IPS DF 4.7 (cell line): Measurements from ENCODE around the gene GNAI1.

ENCODE experiments used
- DNase-seq: peaks from one replicate; pipeline ENCODE4 v3.0.0-alpha.2; 2013; ENCODE audit warnings: low spot score; ENCODE audit errors: extremely low read depth

GNAI1 gene

GRCh38 chr7:80132594-80132993 is 2.0 kb upstream of the GNAI1 start:
- no peak for DNase-seq

GRCh38 chr7:80133361-80134114 is 1.1 kb upstream of the GNAI1 start:
- DNase-seq: no peak

GRCh38 chr7:80134115-80134535 is 506 bp upstream of the GNAI1 start:
- DNase-seq: no peak

- DNase-seq: no peak
These were observed 876 bp downstream of the GNAI1 start for GRCh38 chr7:80135309-80136104.

GRCh38 chr7:80136261-80137055 is 1.8 kb downstream of the GNAI1 start:
- no peak for DNase-seq

- DNase-seq: no peak
These were observed 2.8 kb downstream of the GNAI1 start for GRCh38 chr7:80137410-80137809.

- DNase-seq: no peak
These were observed 4.6 kb downstream of the GNAI1 start for GRCh38 chr7:80139236-80139635.

GRCh38 chr7:80140388-80140787 is 5.8 kb downstream of the GNAI1 start:
- DNase-seq: no peak

- no peak for DNase-seq
These were observed 6.7 kb downstream of the GNAI1 start for GRCh38 chr7:80141376-80141775.

GRCh38 chr7:80142853-80143580 is 8.4 kb downstream of the GNAI1 start:
- DNase-seq: no peak

GRCh38 chr7:80145780-80146422 is 11.3 kb downstream of the GNAI1 start:
- DNase-seq: no peak

GRCh38 chr7:80146545-80147182 is 12.0 kb downstream of the GNAI1 start:
- no peak for DNase-seq

- no peak for DNase-seq
These were observed 13.1 kb downstream of the GNAI1 start for GRCh38 chr7:80147543-80148391.

GRCh38 chr7:80150611-80151273 is 16.1 kb downstream of the GNAI1 start:
- DNase-seq: no peak

- DNase-seq: no peak
These were observed 16.6 kb downstream of the GNAI1 start for GRCh38 chr7:80151274-80151665.

- no peak for DNase-seq
These were observed 18.8 kb downstream of the GNAI1 start for GRCh38 chr7:80153446-80153845.

- no peak for DNase-seq
These were observed 20.2 kb downstream of the GNAI1 start for GRCh38 chr7:80154656-80155333.

- no peak for DNase-seq
These were observed 20.7 kb downstream of the GNAI1 start for GRCh38 chr7:80155374-80155773.
